GM18511 (cell line): Measurements from ENCODE around the gene FGF12.

ENCODE experiments used
- ATAC-seq: cut with Tn5 transposase; IDR thresholded peaks from one replicate; pipeline ENCODE4 v1.9.1; 2021; ENCODE audit warnings: mild to moderate bottlenecking, moderate library complexity; ENCODE audit not compliant: unreplicated experiment

Gene FGF12

GRCh38 chr3:192155194-192155593 is 572.1 kb downstream of the FGF12 start:
- ATAC-seq, result no peak

DNA sequence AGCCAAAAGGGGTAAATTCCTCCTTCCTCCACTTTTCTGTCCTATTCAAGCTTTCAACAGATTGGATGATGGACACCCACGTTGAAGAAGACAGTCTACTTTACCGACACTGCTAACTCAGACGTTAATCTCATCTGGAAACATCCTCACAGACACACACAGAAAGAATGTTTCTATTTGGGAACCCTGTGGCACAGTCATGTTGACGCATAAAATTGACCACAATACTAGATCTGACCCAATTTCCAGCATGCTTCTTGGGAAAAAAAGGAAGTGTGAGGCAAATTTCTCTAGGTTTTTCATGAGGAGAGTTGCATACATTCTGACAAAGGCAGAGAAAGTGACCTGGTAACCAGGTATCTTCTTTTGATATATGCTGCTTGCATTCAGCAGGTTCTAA is 594.1 kb downstream of the FGF12 start:
- no peak for ATAC-seq

- ATAC-seq, result peak; percentile 49
Observed at GRCh38 chr3:192130534-192131132, 596.7 kb downstream of the FGF12 start.

DNA sequence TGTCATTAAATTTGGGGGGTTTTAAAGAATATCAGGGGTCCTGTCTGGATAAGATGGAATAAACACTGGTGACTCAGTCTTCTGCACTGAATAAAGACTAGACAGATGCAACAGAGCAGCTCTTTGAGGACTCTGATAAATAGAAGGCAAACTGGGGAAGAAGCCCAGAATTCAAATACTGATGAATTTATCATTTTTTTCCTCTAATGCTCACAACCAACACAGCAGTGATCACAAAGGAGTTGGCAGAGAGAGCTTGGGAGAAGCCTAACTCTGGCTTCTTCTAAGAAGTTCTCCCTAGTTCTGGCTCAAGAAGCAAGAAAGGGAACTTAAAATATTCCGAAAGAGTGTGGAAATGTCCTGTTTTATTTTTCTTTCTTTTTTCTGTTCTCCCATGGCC is 597.8 kb downstream of the FGF12 start:
- ATAC-seq, result no peak

GRCh38 chr3:192128922-192129321 is 598.4 kb downstream of the FGF12 start:
- ATAC-seq, result peak; percentile 84

DNA sequence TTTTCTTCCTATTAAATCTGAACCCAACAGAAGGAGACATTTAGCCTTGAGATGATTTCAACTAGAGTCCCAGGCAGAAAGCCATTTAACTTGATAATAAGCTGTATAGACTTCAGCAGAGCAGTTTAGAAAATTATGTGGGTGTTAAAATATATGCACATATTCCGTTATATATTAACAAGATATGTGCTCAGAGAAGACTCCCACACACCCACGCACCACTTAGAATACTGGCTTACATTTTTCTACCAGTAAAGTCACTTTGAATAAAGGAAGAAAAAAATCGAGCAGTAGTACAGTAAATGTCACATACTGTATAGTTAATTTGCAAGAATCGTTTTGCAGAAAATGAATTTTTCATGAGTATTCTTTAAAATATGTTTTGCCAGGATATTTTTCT is 599.3 kb downstream of the FGF12 start:
- ATAC-seq, result peak; percentile 38

GRCh38 chr3:192122832-192123594 is 604.3 kb downstream of the FGF12 start:
- ATAC-seq, result peak; percentile 93

GRCh38 chr3:192121923-192122322 is 605.4 kb downstream of the FGF12 start:
- no peak for ATAC-seq

- ATAC-seq, result no peak
Observed at GRCh38 chr3:192108820-192109219, 618.5 kb downstream of the FGF12 start.

GRCh38 chr3:192106543-192106942 is 620.8 kb downstream of the FGF12 start:
- ATAC-seq, result no peak

GRCh38 chr3:192092388-192093005 is 634.8 kb downstream of the FGF12 start:
- peak; percentile 63 for ATAC-seq

DNA sequence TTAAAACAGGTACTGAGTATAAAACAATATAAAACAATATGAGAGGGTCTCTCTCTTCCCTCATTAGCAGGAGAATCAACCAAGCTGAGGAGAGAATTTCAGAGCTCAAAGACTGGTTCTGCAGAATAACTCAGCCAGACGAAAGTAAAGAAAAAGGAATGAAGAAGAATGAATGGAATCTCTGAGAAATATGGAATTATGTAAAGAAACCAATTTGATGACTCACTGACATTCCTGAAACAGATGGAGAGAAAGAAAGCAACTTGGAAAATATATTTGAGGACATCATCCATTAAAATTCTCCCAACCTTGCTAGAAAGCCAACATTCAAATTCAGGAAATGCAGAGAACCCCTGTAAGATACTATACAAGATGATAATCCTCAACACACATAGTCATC is 635.5 kb downstream of the FGF12 start:
- ATAC-seq, result no peak

DNA sequence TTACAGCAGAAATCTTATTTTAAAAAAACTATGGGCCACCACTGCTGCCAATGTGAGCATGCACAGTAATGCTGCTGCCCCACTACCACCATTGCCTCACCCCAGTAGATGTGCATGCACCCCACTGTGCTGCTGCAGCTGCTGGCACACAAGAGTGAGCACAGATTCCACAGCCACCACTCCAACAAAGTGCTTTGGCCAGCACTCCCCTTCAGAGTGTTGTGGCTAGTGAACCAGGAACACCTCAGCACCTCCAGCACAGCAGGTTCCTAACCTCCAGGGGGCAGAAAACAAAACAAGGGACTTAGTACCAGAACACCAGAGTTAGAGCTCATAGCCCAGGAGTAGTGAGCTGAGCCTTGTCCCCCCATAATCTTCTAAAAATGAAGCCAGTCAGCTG is 636.8 kb downstream of the FGF12 start:
- ATAC-seq, result peak; percentile 82
